Subcutaneous adipose tissue (tissue), 4 donors: ENCODE measurements around the gene PTPRD. TPM values are rescaled to one million over a fixed set of nuclear protein-coding genes. Genes with fewer than 3 reads are reported as not detected.

Source experiments
- CTCF ChIP-seq: fragments of 450-650 bp; IDR thresholded peaks from one replicate; pipeline ENCODE4 v1.5.1; 2016; ENCODE audit warnings: low read depth, mild to moderate bottlenecking, control low read depth, antibody characterized with exemption, moderate library complexity
- total RNA-seq, 4 donors: library from RNA; depleted of rRNA; stranded (reverse); fragments of >200 nt; gene quantifications; one replicate each; pipeline ENCODE4 v1.1.0, GENCODE V29; 2016

The PTPRD gene
- total RNA-seq, 4 donors from 2014 or later, result 5.1 to 17.3 (median 12.1) TPM

- TF ChIP-seq CTCF, result no peak
Observed at GRCh38 chr9:8572209-8572608, 2040.6 kb downstream of the PTPRD start.

- TF ChIP-seq CTCF, result no peak
Observed at GRCh38 chr9:8571643-8572042, 2041.2 kb downstream of the PTPRD start.

GRCh38 chr9:8570776-8571175 lies 2042.0 kb downstream of the PTPRD start:
- no peak for TF ChIP-seq CTCF

GRCh38 chr9:8569823-8570222 lies 2043.0 kb downstream of the PTPRD start:
- TF ChIP-seq CTCF, result no peak

GRCh38 chr9:8567963-8568579 lies 2044.7 kb downstream of the PTPRD start:
- TF ChIP-seq CTCF, result no peak

- no peak for TF ChIP-seq CTCF
Observed at GRCh38 chr9:8564960-8565359, 2047.8 kb downstream of the PTPRD start.

GRCh38 chr9:8560560-8561525 lies 2052.0 kb downstream of the PTPRD start:
- TF ChIP-seq CTCF, result no peak
